WERI-Rb-1 (cell line): Measurements from ENCODE around the gene OR52A1.

Source experiments
- DNase-seq: peaks from one replicate; pipeline ENCODE4 v3.0.0-alpha.2; 2020
- H3K27ac ChIP-seq: fragments of 250-450 bp; sonication (Bioruptor Pico); 2 replicates; pipeline ENCODE4 v1.5.1; 2020; ENCODE audit warnings: mild to moderate bottlenecking, moderate library complexity
- H3K27me3 ChIP-seq: fragments of 250-450 bp; sonication (Bioruptor Pico); 2 replicates; pipeline ENCODE4 v1.5.1; 2021; ENCODE audit warnings: mild to moderate bottlenecking, low read depth, moderate library complexity; ENCODE audit not compliant: insufficient read depth, severe bottlenecking
- H3K36me3 ChIP-seq: fragments of 250-450 bp; sonication (Bioruptor Pico); 2 replicates; pipeline ENCODE4 v1.5.1; 2020; ENCODE audit warnings: mild to moderate bottlenecking, moderate library complexity
- H3K4me3 ChIP-seq: 2 replicates; pipeline ENCODE4 v1.5.1; 2011; ENCODE audit warnings: low read depth, mild to moderate bottlenecking, control low read depth, low read length
- H3K9me3 ChIP-seq: fragments of 250-450 bp; sonication (Bioruptor Pico); 2 replicates; pipeline ENCODE4 v1.5.1; 2021; ENCODE audit warnings: mild to moderate bottlenecking, moderate library complexity; ENCODE audit not compliant: severe bottlenecking
- CTCF ChIP-seq: IDR thresholded peaks from 2 replicates; pipeline ENCODE4 v1.5.1; 2011; ENCODE audit warnings: low read depth, mild to moderate bottlenecking, control low read depth, inconsistent platforms, low read length

Gene OR52A1

GRCh38 chr11:5154657-5155056, at the start of gene OR52A1:
Gene OR52A1 (minus strand): TSS chr11:5154757. CDS start chr11:5152369, 2,388 bp downstream.
- Histone ChIP-seq H3K9me3 (no peaks in the 10 kb centered on the region), H3K36me3 (no peaks in the 10 kb centered on the region), H3K27ac (no peak within 1 kb of the TSS), H3K27me3 (peaks cover 51% of the 10 kb centered on the region), H3K4me3 (no peak within 1 kb of the TSS)
- DNase-seq, result no peak
- TF ChIP-seq CTCF, result no peak

GRCh38 chr11:5203366-5203765, 48.8 kb upstream of the OR52A1 start:
- Histone ChIP-seq H3K36me3 (no peaks in the 10 kb centered on the region), H3K27me3 (peaks cover 51% of the 10 kb centered on the region), H3K27ac (no peak overlapping the region), H3K4me3 (no peak overlapping the region), H3K9me3 (no peaks in the 10 kb centered on the region)
- no peak for DNase-seq
- TF ChIP-seq CTCF, result no peak

DNA sequence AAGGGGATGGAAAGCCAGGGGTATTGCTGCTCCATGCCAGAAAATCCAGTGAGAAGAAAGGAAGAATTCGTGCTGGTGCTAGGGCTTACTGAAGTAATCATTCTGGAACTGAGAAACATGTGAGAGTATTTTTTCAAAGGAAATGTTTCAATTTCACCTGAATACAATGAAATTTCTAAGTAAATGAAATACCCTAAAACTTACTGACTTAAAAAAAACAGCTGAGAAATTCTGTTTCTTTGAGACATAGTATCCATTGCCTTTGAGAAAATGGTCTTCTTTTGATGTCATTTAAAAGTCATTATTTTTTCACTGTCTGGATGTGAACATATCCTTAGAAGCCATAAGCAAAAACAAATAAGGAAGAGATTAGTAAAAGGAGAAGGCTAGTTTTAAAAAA, 46.0 kb upstream of the OR52A1 start, which contains the start of gene OR51V1:
OR51V1 (minus strand) TSS at position 101 of the 400 bp plus-strand sequence; CDS start at position 101, 0 bp downstream.
- Histone ChIP-seq H3K36me3 (no peaks in the 10 kb centered on the region), H3K9me3 (no peaks in the 10 kb centered on the region), H3K27me3 (peaks cover 55% of the 10 kb centered on the region), H3K4me3 (no peak within 1 kb of the TSS), H3K27ac (no peak within 1 kb of the TSS)
- TF ChIP-seq CTCF, result no peak
- no peak for DNase-seq

GRCh38 chr11:5198285-5198684, 43.7 kb upstream of the OR52A1 start:
- DNase-seq, result no peak
- H3K27ac ChIP-seq, result no peak overlapping the region
- no peak for TF ChIP-seq CTCF
- H3K27me3 ChIP-seq, result peaks cover 52% of the 10 kb centered on the region
- H3K4me3 ChIP-seq, result no peak overlapping the region
- no peaks in the 10 kb centered on the region for H3K36me3 ChIP-seq
- H3K9me3 ChIP-seq, result no peaks in the 10 kb centered on the region

DNA sequence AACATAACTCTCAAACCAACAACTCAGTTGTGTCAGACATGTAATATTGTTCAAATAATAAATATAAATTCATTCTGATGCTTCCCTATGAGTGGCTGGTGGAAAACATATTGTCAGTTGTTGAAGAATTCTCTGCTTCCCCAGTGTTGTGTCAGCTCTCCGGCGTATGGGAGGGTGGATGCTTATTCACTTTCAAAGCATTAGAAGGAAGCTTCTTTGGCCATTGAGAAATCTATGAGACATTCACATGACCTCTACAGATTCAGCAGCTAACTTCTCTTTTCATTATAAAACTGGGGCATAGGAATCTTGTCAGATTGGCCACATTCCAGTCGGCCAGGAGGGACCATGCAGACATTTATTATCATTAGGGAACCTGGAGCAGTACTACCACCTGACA, 43.0 kb upstream of the OR52A1 start:
- DNase-seq, result no peak

More for the DNA sequence above, 43.0 kb upstream of the OR52A1 start:
- no peaks in the 10 kb centered on the region for H3K36me3 ChIP-seq
- no peaks in the 10 kb centered on the region for H3K9me3 ChIP-seq
- H3K27me3 ChIP-seq, result peaks cover 47% of the 10 kb centered on the region
- H3K4me3 ChIP-seq, result no peak overlapping the region
- TF ChIP-seq CTCF, result no peak
- no peak overlapping the region for H3K27ac ChIP-seq
